H1 (cell line): ENCODE data around the gene TP73. TPM values are rescaled to one million over a fixed set of nuclear protein-coding genes. Genes with fewer than 3 reads are reported as not detected.

ENCODE experiments used
- CHD7 ChIP-seq: fragments of 300-600 bp; sonication (generic); IDR thresholded peaks from 2 replicates; pipeline ENCODE4 v1.7.1; 2012; ENCODE audit warnings: low read length, moderate library complexity, mild to moderate bottlenecking, inconsistent platforms; ENCODE audit not compliant: insufficient replicate concordance
- polyA plus RNA-seq, 7 experiments: library from polyadenylated mRNA; depleted of rRNA in 3 of 7; stranded (reverse) in 5 of 7; unstranded in 2 of 7; fragments of >200 nt in 5 of 7; fragments of 200-250 nt in 2 of 7; gene quantifications; 1 replicate in 5 of 7; 2 replicates in 1 of 7; 4 replicates in 1 of 7; pipeline versions ENCODE4 v1.2.1 to v1.2.3, GENCODE V29; 2011 to 2013; ENCODE audit warnings: missing spikeins in 2 of 7, mixed read lengths in 2 of 7
- total RNA-seq: library from RNA; stranded (reverse); fragmentation: NEBNext Ultra II Directional; extraction: Animal tissue kit (Norgen Biotek cat#: 25700); gene quantifications from 2 replicates; pipeline ENCODE4 v1.2.1, GENCODE V29; 2021

Gene TP73
- total and polyA plus RNA-seq, 2 of the 8 experiments (the other 6 are each of a cell fraction or from before 2014, with no cell fraction given): 2.6 to 3.1 TPM

- TF ChIP-seq CHD7: no peak
These were observed 110.5 kb downstream of the TP73 start (continued) for GRCh38 chr1:3762873-3763228.
